Activated T-helper 1 cell treated with anti-CD3 and anti-CD28 coated beads, Interleukin-2, amount 50 U/mL, for 16 hours (primary cell): ENCODE measurements around the gene TMC3.

ENCODE experiments used
- DNase-seq, 2 donors: peaks; one replicate each; pipeline ENCODE4 v3.0.0-alpha.2; 2020; ENCODE audit warnings: low read depth in 1 of 2, low spot score in 1 of 2

TMC3 gene

DNA sequence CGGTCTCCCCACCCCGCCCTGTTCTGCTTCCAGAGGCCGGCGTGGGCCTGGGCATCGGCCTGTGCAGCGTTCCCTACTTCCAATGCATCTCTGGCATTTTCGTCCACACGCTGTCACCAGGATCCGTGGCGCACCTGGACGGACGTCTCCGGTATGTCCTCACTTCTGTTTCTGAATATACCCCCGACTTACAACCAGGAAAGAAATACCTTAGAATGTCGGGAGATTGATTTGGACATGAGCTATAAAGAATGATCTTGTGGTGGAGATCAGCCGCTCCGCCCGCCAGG is 91.5 kb downstream of the TMC3 start:
- no peak for DNase-seq

DNA sequence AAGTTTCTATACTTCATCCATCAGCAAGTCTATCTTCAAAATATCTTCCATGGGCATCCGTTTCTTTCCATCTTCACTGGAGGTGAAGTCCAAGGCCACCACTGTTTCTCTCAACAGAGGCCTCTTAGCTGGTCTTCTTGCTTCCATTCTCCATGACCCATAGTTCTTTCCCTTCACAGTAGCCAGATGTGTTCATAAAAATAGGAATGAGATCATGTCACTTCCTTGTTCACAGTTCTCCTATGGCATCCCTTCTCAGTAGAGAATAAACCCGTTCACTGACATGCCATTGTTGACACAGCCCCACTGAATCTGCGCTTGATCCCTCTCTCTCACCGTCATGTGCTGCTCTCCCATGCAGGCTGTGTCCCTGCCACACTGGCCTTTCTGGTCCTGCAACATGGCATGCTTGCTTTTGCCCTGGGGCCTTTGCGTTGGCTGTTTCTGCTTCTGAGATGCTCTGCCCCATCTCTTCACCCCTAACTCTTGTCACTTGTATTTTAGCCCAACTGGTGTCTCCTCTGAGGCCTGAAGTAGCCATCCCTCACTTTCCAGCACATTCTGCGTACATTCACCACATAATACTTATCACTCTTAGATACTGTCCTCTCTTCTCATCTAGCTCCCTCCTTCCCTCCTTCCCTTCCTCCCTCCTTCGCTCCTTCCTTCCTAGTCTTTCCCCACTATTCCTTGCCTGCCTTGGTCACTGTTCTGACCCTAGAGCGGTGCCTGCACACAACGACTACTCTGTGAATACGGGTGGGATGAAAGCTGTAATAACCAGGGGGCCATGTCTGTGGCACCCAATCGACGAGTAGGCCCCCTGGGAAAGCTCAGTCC is 92.0 kb downstream of the TMC3 start:
- no peak for DNase-seq

DNA sequence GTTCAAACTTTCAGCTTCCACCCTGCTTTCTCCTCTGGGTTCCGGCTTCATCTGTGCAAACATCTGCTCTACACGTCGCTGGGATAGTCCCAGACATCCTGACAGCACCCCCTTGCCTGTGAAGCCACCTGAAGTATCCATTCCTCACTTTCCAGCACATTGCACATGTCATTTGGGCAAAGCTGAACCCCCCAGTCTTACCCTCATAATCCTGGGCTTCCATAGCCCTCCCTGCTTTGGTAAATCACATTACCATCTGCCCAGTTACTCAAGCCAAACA is 92.6 kb downstream of the TMC3 start:
- DNase-seq, result no peak
